HFFc6 (cell line): ENCODE measurements around the gene KLHL21. TPM values are rescaled to one million over a fixed set of nuclear protein-coding genes. Genes with fewer than 3 reads are reported as not detected.
A peak's percentile ranks its signal among the peaks of the same experiment; 100 is the strongest.

Experiments used
- DNase-seq: peaks from one replicate; pipeline ENCODE4 v3.0.0-alpha.2; 2018
- H3K27ac Mint-ChIP-seq: 2 replicates; pipeline ENCODE4 v1.8.0; 2020; ENCODE audit warnings: mild to moderate bottlenecking, mixed read lengths
- H3K27me3 Mint-ChIP-seq: 2 replicates; pipeline ENCODE4 v1.8.0; 2021; ENCODE audit warnings: mild to moderate bottlenecking, moderate library complexity, mixed read lengths; ENCODE audit not compliant: insufficient read depth
- H3K36me3 Mint-ChIP-seq: 2 replicates; pipeline ENCODE4 v1.8.0; 2021; ENCODE audit warnings: low read depth, mixed read lengths
- H3K4me1 Mint-ChIP-seq: 2 replicates; pipeline ENCODE4 v1.8.0; 2020; ENCODE audit warnings: low read depth, mixed read lengths
- H3K4me3 Mint-ChIP-seq: 2 replicates; pipeline ENCODE4 v1.8.0; 2020; ENCODE audit warnings: mild to moderate bottlenecking, moderate library complexity, mixed read lengths
- H3K9me3 Mint-ChIP-seq: 2 replicates; pipeline ENCODE4 v1.8.0; 2020; ENCODE audit warnings: mild to moderate bottlenecking, mixed read lengths
- total RNA-seq, 6 experiments: library from RNA; stranded (reverse); fragmentation: NEBNext Ultra II Directional; extraction: Animal tissue kit (Norgen Biotek cat#: 25700); gene quantifications; 2 replicates in 1 of 6; 3 replicates in 5 of 6; pipeline ENCODE4 v1.2.3, GENCODE V29; 2021
- TF ChIP-seq, protein P1 (sequence below): fragments of 200-600 bp; sonication (generic); IDR thresholded peaks from 2 replicates; pipeline ENCODE4 v1.5.0; 2021; ENCODE audit warnings: antibody characterized with exemption, mild to moderate bottlenecking

KLHL21 gene
- total RNA-seq, 6 experiments from 2014 or later = 21.1 to 31.5 (median 22.6) TPM

DNA sequence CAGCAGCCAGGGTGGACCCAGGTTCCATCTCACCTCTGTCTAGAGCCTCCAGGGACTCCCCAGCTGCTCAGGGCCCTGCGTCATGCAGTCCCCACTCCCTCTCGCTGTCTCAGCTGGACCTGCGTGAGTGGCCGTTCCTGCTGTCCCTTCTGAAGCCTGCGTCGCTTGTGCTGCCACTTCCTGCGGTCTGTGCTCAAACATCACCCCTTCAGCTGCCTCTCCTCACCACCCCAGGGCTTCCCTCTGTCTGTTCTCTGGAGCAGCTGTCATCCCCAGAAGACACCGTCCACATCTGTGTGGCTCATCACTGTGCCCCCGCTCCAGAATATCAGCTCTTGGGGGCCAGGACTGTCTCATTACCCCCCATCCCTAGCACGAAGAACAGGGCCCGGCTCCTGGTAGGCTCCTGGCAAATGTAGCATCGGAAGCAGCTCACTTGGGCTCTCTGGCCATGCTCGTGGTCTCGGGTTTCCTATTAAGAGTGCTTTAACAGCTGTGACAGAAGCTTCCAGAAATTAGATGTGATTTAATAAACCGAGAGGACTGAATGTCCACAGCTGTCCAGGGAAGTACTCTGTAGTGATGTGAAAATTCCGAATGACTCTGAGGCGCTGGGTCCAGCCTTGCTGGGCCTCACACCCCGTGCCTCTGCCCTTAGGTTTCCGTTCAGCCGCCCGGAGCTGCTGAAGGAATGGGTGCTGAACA is 25.3 kb upstream of the KLHL21 start:
- H3K4me1 Mint-ChIP-seq = peaks cover 32% of the 10 kb centered on the region
- no peaks in the 10 kb centered on the region for H3K9me3 Mint-ChIP-seq
- TF ChIP-seq, protein P1, sequence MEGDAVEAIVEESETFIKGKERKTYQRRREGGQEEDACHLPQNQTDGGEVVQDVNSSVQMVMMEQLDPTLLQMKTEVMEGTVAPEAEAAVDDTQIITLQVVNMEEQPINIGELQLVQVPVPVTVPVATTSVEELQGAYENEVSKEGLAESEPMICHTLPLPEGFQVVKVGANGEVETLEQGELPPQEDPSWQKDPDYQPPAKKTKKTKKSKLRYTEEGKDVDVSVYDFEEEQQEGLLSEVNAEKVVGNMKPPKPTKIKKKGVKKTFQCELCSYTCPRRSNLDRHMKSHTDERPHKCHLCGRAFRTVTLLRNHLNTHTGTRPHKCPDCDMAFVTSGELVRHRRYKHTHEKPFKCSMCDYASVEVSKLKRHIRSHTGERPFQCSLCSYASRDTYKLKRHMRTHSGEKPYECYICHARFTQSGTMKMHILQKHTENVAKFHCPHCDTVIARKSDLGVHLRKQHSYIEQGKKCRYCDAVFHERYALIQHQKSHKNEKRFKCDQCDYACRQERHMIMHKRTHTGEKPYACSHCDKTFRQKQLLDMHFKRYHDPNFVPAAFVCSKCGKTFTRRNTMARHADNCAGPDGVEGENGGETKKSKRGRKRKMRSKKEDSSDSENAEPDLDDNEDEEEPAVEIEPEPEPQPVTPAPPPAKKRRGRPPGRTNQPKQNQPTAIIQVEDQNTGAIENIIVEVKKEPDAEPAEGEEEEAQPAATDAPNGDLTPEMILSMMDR = no peak
- no peak for DNase-seq
- peaks cover 40% of the 10 kb centered on the region for H3K36me3 Mint-ChIP-seq
- peak overlapping the region; percentile 38; the same call in 1 of the 2 replicates for H3K27ac Mint-ChIP-seq
- H3K27me3 Mint-ChIP-seq = peaks cover 8% of the 10 kb centered on the region
- H3K4me3 Mint-ChIP-seq = peak overlapping the region; percentile 65

DNA sequence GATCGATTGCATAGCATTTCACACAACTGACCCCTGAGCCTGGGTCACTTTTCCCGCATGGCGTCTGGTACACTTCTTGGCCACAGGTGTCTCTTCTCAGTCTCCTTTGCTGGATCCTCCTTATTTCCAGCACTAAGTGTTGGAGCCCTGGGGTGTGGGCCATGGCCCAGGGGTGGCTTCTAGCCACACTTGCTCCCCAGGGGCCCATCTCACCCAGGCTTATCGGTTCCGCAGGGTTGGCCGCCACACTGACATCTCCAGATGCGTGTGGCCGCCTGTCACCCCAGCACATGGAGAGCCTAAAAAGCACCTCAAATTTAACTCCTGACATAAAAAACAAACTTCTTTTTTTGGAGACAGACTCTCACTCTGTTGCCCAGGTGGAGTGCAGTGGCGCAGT is 24.4 kb upstream of the KLHL21 start:
- Mint-ChIP-seq H3K27me3 (peaks cover 8% of the 10 kb centered on the region), H3K27ac (no peak overlapping the region), H3K4me1 (peaks cover 41% of the 10 kb centered on the region), H3K4me3 (peak overlapping the region; percentile 95; the same call in 1 of the 2 replicates), H3K36me3 (peaks cover 40% of the 10 kb centered on the region), H3K9me3 (no peaks in the 10 kb centered on the region)
- TF ChIP-seq, protein P1 = no peak
- no peak for DNase-seq

DNA sequence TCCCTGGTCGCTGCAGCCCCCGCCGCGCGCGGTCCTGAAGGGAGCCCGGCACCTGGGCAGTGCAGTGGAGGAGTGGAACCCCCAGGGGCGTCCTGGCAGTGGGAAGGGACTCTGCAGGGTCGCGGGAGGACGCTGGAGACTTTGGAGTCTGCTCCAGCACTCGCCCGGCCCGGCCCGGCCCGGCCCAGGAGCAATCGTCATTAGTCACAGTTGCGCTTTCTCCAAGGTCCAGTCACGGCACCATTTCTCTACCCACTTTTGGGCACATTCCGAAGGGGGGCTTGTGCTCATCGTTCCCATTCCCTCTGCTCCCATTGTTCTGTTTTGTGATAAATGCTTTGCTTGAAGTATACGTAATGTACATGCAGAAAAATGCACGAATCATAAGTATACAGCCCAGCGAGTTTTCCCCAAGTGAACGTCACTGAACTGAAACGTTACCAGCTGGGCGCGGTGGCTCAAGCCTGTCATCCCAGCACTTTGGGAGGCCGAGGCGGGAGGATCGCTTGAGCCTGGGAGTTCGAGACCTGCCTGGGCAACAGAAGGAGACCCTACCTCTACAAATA is 23.0 kb upstream of the KLHL21 start:
- Mint-ChIP-seq H3K4me3 (peak overlapping the region; percentile 95), H3K36me3 (peaks cover 40% of the 10 kb centered on the region), H3K9me3 (no peaks in the 10 kb centered on the region), H3K4me1 (peaks cover 41% of the 10 kb centered on the region), H3K27ac (peak overlapping the region; percentile 85), H3K27me3 (peaks cover 8% of the 10 kb centered on the region)
- TF ChIP-seq, protein P1 = peak; percentile 22; the same call in 1 of the 2 replicates
- peak; percentile 9 for DNase-seq

DNA sequence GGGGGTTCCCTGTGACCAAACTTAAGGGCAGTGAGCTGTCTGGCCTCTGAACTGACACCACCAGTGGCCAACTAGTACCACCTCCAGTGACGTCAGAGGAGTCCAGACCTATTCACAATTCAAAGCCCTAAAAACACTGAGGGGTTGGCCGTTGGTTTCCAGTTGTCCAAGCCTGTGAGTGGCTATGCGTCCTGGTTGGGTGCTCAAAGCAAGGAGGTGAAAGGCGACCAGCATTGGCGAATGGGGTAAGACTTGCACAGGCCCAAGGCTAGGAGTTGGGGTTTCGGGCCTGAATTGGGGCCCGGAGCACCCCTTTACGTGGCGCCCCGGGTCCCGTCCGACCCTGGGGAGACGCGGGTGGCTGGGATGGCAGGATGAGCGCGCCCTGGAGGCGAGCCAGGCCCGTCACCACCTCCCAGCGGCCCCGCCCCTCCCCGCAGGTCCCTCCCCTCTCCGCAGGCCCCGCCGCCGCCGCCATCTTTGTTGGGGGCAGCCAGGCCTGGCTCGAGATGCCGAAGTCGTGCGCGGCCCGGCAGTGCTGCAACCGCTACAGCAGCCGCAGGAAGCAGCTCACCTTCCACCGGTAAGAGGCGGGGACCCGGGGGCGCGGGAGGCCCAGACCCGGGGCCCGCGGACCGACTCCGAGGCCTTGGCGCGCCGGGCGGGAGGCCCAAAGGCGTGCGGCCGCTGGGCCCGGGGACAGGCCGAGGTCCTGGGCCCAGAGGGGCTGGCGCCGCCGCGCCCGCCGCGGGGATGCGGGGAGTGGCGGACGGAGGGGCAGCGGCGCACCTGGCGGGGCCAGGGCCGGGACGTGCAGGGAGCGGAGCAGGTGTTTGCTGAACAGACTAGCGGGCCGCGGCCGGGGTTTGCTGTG is 22.3 kb upstream of the KLHL21 start, which contains the start of gene THAP3:
THAP3 (plus strand) TSS at position 159 of the 874 bp plus-strand sequence; CDS start at position 510, 351 bp downstream.
- Mint-ChIP-seq H3K4me1 (peaks cover 41% of the 10 kb centered on the region), H3K4me3 (peak within 1 kb of the TSS; percentile 95), H3K27me3 (peaks cover 8% of the 10 kb centered on the region), H3K27ac (peak within 1 kb of the TSS; percentile 86), H3K9me3 (no peaks in the 10 kb centered on the region), H3K36me3 (peaks cover 45% of the 10 kb centered on the region)
- peak; percentile 78 for DNase-seq
- TF ChIP-seq, protein P1 = no peak; the same call in 1 of the 2 replicates

DNA sequence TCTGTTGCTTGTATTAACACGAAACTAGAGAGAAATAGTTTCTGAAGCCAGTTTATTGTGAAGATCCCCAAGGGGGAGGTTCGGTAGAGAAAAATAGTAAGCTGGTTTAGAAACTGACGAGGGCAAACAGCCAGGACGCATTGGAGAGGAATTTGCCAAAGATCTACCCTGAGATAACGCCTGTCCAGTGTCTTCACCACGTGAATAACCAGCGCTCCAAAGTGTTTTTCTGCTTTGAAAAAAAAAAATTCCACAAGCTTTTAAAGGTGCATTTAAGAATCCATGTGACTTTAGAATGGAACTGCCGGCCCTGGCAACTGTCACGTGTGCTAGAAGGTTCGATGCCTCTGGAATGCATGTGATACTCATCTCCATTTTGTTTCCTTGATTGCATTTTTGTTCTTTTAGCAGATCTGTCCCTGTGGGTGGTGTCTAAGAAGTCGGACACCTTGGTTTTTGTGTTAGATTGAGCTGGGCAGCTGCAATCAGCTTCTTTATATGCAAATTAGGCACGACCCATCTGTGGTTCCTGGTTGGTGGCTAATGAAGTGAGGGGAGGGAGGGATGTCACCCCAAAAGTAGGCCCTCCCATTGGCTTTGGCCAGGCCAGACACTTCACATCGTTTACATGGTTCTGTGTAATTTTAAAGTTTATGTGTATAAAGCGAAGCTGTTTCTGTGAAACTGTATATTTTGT is 20.7 kb upstream of the KLHL21 start:
- TF ChIP-seq, protein P1 = no peak
- Mint-ChIP-seq H3K9me3 (no peaks in the 10 kb centered on the region), H3K27ac (peak overlapping the region; percentile 57; the same call in 1 of the 2 replicates), H3K27me3 (peaks cover 8% of the 10 kb centered on the region), H3K4me3 (no peak overlapping the region), H3K4me1 (peaks cover 41% of the 10 kb centered on the region), H3K36me3 (peaks cover 46% of the 10 kb centered on the region)
- peak; percentile 41 for DNase-seq
